GM19467 (cell line): ENCODE measurements around the gene ABCF3.

ENCODE experiments used
- ATAC-seq: cut with Tn5 transposase; IDR thresholded peaks from one replicate; pipeline ENCODE4 v1.9.1; 2021; ENCODE audit warnings: mild to moderate bottlenecking, moderate library complexity; ENCODE audit not compliant: unreplicated experiment

The ABCF3 gene

GRCh38 chr3:184230081-184230602 lies 44.1 kb downstream of the ABCF3 start:
- no peak for ATAC-seq

- ATAC-seq = no peak
Measured at GRCh38 chr3:184230603-184231528, 44.9 kb downstream of the ABCF3 start.

GRCh38 chr3:184231671-184232070 lies 45.7 kb downstream of the ABCF3 start:
- ATAC-seq = no peak

GRCh38 chr3:184233127-184233843 lies 47.3 kb downstream of the ABCF3 start:
- ATAC-seq = no peak

- no peak for ATAC-seq
Measured at GRCh38 chr3:184234224-184234623, 48.2 kb downstream of the ABCF3 start.

GRCh38 chr3:184234671-184235380 lies 48.8 kb downstream of the ABCF3 start:
- no peak for ATAC-seq

GRCh38 chr3:184235381-184236032 lies 49.5 kb downstream of the ABCF3 start:
- ATAC-seq = no peak

- ATAC-seq = no peak
Measured at GRCh38 chr3:184236033-184236410, 50.0 kb downstream of the ABCF3 start.

- no peak for ATAC-seq
Measured at GRCh38 chr3:184236636-184237035, 50.6 kb downstream of the ABCF3 start.

GRCh38 chr3:184237211-184237610 lies 51.2 kb downstream of the ABCF3 start:
- ATAC-seq = no peak

GRCh38 chr3:184237807-184238206 lies 51.8 kb downstream of the ABCF3 start:
- no peak for ATAC-seq

GRCh38 chr3:184238246-184238818 lies 52.3 kb downstream of the ABCF3 start:
- ATAC-seq = no peak

- ATAC-seq = no peak
Measured at GRCh38 chr3:184239221-184239620, 53.2 kb downstream of the ABCF3 start.

GRCh38 chr3:184239708-184240107 lies 53.7 kb downstream of the ABCF3 start:
- ATAC-seq = no peak

- no peak for ATAC-seq
Measured at GRCh38 chr3:184240384-184241140, 54.6 kb downstream of the ABCF3 start.

- ATAC-seq = no peak
Measured at GRCh38 chr3:184241141-184241446, 55.1 kb downstream of the ABCF3 start.

GRCh38 chr3:184241447-184242296 lies 55.7 kb downstream of the ABCF3 start:
- no peak for ATAC-seq

- ATAC-seq = no peak
Measured at GRCh38 chr3:184242297-184242685, 56.3 kb downstream of the ABCF3 start.
